WERI-Rb-1 (cell line): ENCODE measurements around the gene TP63.

ENCODE experiments used
- DNase-seq: peaks from one replicate; pipeline ENCODE4 v3.0.0-alpha.2; 2020
- H3K27ac ChIP-seq: fragments of 250-450 bp; sonication (Bioruptor Pico); 2 replicates; pipeline ENCODE4 v1.5.1; 2020; ENCODE audit warnings: mild to moderate bottlenecking, moderate library complexity
- H3K27me3 ChIP-seq: fragments of 250-450 bp; sonication (Bioruptor Pico); 2 replicates; pipeline ENCODE4 v1.5.1; 2021; ENCODE audit warnings: mild to moderate bottlenecking, low read depth, moderate library complexity; ENCODE audit not compliant: insufficient read depth, severe bottlenecking
- H3K36me3 ChIP-seq: fragments of 250-450 bp; sonication (Bioruptor Pico); 2 replicates; pipeline ENCODE4 v1.5.1; 2020; ENCODE audit warnings: mild to moderate bottlenecking, moderate library complexity
- H3K4me3 ChIP-seq: 2 replicates; pipeline ENCODE4 v1.5.1; 2011; ENCODE audit warnings: low read depth, mild to moderate bottlenecking, control low read depth, low read length
- H3K9me3 ChIP-seq: fragments of 250-450 bp; sonication (Bioruptor Pico); 2 replicates; pipeline ENCODE4 v1.5.1; 2021; ENCODE audit warnings: mild to moderate bottlenecking, moderate library complexity; ENCODE audit not compliant: severe bottlenecking
- TF ChIP-seq, protein P1 (sequence below): IDR thresholded peaks from 2 replicates; pipeline ENCODE4 v1.5.1; 2011; ENCODE audit warnings: low read depth, mild to moderate bottlenecking, control low read depth, inconsistent platforms, low read length

Gene TP63

DNA sequence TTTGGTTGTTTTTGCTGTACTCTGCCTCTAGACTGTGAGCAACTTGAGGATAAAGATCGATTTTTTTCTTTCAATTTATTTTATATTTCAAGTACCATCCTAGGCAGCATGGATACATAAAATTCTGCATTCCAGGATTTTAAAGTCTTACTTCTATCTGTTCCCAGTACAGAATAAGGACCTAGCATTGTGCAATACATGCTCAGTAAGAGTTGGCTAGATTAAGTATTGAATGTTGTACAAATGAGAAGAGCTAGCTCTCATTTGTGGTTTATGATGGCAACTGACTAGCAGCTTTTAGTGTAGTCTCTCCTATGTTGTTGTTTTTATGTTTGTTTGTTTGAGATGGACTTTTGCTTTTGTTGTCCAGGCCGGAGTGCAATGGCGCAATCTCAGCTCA lies 222.7 kb downstream of the TP63 start:
- Histone ChIP-seq H3K27me3 (no peaks in the 10 kb centered on the region), H3K4me3 (no peak overlapping the region), H3K9me3 (no peaks in the 10 kb centered on the region), H3K27ac (no peak overlapping the region), H3K36me3 (no peaks in the 10 kb centered on the region)
- no peak for DNase-seq
- TF ChIP-seq, protein P1, sequence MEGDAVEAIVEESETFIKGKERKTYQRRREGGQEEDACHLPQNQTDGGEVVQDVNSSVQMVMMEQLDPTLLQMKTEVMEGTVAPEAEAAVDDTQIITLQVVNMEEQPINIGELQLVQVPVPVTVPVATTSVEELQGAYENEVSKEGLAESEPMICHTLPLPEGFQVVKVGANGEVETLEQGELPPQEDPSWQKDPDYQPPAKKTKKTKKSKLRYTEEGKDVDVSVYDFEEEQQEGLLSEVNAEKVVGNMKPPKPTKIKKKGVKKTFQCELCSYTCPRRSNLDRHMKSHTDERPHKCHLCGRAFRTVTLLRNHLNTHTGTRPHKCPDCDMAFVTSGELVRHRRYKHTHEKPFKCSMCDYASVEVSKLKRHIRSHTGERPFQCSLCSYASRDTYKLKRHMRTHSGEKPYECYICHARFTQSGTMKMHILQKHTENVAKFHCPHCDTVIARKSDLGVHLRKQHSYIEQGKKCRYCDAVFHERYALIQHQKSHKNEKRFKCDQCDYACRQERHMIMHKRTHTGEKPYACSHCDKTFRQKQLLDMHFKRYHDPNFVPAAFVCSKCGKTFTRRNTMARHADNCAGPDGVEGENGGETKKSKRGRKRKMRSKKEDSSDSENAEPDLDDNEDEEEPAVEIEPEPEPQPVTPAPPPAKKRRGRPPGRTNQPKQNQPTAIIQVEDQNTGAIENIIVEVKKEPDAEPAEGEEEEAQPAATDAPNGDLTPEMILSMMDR = no peak

DNA sequence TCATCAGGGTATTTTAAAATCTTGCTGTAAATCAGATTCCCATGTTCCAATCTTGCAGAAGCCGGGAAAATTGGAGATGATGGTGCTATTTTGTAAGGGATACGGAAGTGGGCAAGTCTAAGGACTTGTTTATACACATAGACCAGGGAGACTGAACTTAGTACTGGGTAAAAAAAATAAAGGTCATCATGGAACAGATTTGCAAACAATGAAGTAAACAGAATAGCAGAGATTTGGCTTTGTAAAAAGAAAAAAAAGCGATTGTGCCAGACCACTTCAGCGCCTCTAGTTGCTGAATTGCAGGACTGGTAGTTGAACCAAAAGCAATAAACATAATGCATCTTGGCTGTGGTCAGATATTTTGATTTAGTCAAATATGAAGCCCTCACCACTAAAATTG lies 229.1 kb downstream of the TP63 start:
- DNase-seq = no peak
- Histone ChIP-seq H3K4me3 (no peak overlapping the region), H3K27ac (no peak overlapping the region), H3K36me3 (no peaks in the 10 kb centered on the region), H3K9me3 (no peaks in the 10 kb centered on the region), H3K27me3 (no peaks in the 10 kb centered on the region)
- TF ChIP-seq, protein P1 = no peak

DNA sequence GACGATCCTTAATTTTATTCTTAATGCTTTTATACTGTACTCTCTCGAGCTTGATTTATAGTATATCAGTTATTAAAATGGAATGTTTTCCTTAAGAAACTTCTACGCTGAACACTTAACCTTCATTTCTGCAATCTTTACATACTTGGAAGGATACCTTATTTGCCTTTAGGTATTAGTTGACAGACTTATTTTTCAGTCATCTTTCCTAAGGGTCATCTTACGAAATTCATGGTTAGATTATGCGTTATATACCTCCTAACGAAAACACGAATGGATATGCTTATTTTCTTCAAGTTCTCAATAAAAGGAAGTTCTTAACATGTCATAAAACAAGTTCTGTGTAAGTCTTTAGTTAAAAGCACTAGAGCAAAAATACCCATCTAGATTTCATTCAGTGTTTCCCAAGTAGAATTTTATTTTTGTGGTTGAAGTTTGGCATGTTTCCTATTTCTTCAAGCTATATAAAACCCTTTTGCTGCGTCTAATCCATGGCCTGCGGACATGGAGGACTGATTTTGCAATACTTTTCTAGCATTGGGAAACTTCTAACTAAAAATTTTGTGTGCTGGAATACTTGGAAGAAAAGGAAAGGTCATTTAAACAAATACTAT lies 231.3 kb downstream of the TP63 start:
- Histone ChIP-seq H3K36me3 (no peaks in the 10 kb centered on the region), H3K27me3 (no peaks in the 10 kb centered on the region), H3K9me3 (no peaks in the 10 kb centered on the region), H3K4me3 (no peak overlapping the region), H3K27ac (no peak overlapping the region)
- TF ChIP-seq, protein P1 = no peak
- DNase-seq = no peak

GRCh38 chr3:189863031-189863430 lies 231.8 kb downstream of the TP63 start:
- TF ChIP-seq, protein P1 = no peak
- Histone ChIP-seq H3K4me3 (no peak overlapping the region), H3K27me3 (no peaks in the 10 kb centered on the region), H3K9me3 (no peaks in the 10 kb centered on the region), H3K27ac (no peak overlapping the region), H3K36me3 (no peaks in the 10 kb centered on the region)
- no peak for DNase-seq

- TF ChIP-seq, protein P1 = no peak
- H3K4me3 ChIP-seq = no peak overlapping the region
- H3K9me3 ChIP-seq = no peaks in the 10 kb centered on the region
- H3K27ac ChIP-seq = no peak overlapping the region
- no peaks in the 10 kb centered on the region for H3K27me3 ChIP-seq
- no peaks in the 10 kb centered on the region for H3K36me3 ChIP-seq
- DNase-seq = no peak
Observed at GRCh38 chr3:189868061-189868460, 236.9 kb downstream of the TP63 start.

DNA sequence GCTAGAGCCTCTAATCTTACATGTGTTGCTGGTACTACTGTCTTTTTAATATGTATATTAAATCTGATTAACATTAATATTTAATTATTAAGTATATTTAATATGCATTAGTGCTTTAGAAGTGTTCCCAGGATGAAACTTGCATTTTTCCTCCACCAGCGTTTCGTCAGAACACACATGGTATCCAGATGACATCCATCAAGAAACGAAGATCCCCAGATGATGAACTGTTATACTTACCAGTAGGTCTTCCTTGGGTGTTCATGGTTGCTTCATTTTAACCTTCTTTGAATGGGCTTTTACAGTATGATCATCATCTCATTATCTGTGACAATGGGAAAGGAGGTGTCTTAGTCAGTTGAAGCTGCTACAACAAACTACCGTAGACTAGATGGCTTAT lies 238.0 kb downstream of the TP63 start:
- TF ChIP-seq, protein P1 = no peak
- H3K27ac ChIP-seq = no peak overlapping the region
- H3K4me3 ChIP-seq = no peak overlapping the region
- H3K36me3 ChIP-seq = no peaks in the 10 kb centered on the region
- H3K27me3 ChIP-seq = no peaks in the 10 kb centered on the region
- DNase-seq = no peak
- no peaks in the 10 kb centered on the region for H3K9me3 ChIP-seq
